GM12864 (cell line): ENCODE measurements around the gene DISP2.
A peak's percentile ranks its signal among the peaks of the same experiment; 100 is the strongest.

Experiments
- DNase-seq: peaks from one replicate; pipeline ENCODE4 v3.0.0-alpha.2; 2011; ENCODE audit warnings: low read depth
- H3K4me3 ChIP-seq: 2 replicates; pipeline ENCODE4 v1.5.1; 2011; ENCODE audit warnings: mild to moderate bottlenecking, low read depth, low read length, control low read depth
- TF ChIP-seq, protein P1 (sequence below): IDR thresholded peaks from 2 replicates; pipeline ENCODE4 v1.5.1; 2011; ENCODE audit warnings: low read depth, mild to moderate bottlenecking, moderate library complexity, low read length, control low read depth, inconsistent platforms; ENCODE audit errors: missing control alignments

The DISP2 gene

DNA sequence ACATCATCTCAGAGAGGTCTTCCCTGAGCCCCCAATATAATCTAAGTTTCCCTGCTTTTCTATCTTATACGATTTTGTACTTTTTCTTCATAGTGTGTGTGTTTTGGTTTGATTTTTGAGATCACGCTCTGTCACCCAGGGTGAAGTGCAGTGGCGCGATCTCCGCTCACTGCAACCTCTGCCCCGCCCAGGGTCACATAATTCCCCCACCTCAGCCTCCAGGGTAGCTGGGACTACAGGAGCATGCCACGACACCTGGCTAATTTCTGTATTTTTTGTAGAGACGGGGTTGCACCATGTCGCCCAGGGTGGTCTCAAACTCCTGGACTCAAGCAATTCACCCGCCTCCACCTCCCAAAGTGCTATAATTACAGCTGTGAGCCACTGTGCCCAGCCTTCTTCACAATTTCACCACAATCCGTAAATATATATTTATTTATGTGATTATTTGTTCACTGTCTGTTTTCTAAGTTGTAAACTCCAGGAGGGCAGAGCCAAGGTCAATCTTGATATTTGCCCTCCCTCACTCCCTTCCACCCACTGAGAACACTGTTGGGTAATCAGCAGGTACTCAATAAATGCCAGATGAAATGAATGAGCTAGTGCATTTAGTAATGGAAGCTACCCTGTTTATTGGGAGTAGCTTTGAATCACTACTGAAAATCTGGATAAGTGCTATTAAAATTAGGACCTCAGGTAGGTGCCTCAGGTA lies 24.0 kb downstream of the DISP2 start:
- TF ChIP-seq, protein P1, sequence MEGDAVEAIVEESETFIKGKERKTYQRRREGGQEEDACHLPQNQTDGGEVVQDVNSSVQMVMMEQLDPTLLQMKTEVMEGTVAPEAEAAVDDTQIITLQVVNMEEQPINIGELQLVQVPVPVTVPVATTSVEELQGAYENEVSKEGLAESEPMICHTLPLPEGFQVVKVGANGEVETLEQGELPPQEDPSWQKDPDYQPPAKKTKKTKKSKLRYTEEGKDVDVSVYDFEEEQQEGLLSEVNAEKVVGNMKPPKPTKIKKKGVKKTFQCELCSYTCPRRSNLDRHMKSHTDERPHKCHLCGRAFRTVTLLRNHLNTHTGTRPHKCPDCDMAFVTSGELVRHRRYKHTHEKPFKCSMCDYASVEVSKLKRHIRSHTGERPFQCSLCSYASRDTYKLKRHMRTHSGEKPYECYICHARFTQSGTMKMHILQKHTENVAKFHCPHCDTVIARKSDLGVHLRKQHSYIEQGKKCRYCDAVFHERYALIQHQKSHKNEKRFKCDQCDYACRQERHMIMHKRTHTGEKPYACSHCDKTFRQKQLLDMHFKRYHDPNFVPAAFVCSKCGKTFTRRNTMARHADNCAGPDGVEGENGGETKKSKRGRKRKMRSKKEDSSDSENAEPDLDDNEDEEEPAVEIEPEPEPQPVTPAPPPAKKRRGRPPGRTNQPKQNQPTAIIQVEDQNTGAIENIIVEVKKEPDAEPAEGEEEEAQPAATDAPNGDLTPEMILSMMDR, result no peak
- no peak overlapping the region for H3K4me3 ChIP-seq
- DNase-seq, result no peak

DNA sequence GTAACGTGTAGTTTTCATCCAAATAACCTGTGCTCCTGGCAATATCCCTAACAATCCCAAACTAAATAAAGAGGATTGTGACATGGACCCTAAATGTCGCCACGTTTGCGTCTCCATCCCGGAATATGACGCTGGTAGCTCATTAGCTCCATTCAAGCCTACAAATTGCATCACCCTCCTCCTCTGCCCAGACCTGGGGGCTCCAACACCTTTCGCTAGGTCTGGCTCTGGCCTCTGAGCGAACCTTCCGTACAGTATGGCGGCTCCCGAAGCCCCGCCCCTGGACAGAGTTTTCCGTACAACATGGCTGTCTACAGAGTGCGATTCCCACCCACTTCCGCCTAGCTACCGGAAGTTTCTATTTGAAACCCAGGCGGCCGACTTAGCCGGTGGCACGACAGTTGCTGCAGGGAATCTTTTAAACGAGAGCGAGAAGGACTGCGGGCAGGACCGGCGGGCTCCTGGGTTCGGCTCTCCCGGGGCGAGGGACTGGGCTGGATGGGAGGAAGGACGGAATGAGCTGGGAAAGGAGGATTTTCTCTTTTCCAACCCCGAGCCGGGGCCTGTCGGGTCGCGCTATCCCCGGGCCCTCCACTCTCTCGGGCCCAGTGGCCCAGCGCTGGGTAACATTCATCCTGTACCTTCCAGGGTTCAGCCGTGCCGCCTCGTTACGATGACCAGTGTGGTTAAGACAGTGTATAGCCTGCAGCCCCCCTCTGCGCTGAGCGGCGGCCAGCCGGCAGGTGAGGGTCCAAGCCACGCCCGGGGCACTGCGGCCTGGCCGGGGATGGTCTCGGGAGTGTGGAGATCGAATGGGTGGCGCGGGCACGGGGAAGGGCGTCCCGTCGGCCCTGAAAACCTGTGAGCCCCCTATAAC lies 24.8 kb downstream of the DISP2 start, which contains the start of gene KNSTRN:
Gene KNSTRN (plus strand): TSS at position 142 of the 877 bp plus-strand sequence. CDS start 115 bp downstream, at position 257.
- peak within 1 kb of the TSS; percentile 99 for H3K4me3 ChIP-seq
- peak; percentile 87 for DNase-seq
- TF ChIP-seq, protein P1, result no peak

- DNase-seq, result no peak
- no peak overlapping the region for H3K4me3 ChIP-seq
- TF ChIP-seq, protein P1, result no peak
Observed at GRCh38 chr15:40386480-40386879, 28.5 kb downstream of the DISP2 start.

GRCh38 chr15:40388941-40389823 lies 31.2 kb downstream of the DISP2 start:
- no peak for DNase-seq
- no peak overlapping the region for H3K4me3 ChIP-seq
- TF ChIP-seq, protein P1, result no peak

- TF ChIP-seq, protein P1, result no peak
- no peak overlapping the region for H3K4me3 ChIP-seq
- no peak for DNase-seq
Observed at GRCh38 chr15:40389824-40390595, 32.0 kb downstream of the DISP2 start.
